Measurements from ENCODE around the gene SIAH1.
"Not testable (repeated sequence)": the region's sequence is repeated elsewhere in the genome, so short reads cannot be mapped to it uniquely, and the experiment has no call there.

The SIAH1 gene

DNA sequence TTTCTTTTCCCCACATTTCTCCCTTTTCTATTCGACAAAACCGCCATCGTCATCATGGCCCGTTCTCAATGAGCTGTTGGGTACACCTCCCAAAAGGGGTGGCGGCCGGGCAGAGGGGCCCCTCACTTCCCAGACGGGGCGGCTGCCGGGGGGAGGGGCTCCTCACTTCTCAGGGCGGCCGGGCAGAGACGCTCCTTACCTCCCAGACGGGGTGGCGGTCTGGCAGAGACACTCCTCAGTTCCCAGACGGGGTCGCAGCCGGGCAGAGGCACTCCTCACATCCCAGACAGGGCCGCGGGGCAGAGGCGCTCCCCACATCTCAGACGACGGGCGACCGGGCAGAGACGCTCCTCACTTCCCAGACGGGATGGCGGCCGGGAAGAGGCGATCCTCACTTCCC, 31.4 kb upstream of the SIAH1 start:
- H3K4me3 ChIP-seq (ENCODE audit: low read depth, low read length); H3K27ac ChIP-seq (ENCODE audit: extremely low read depth, low read depth, low read length); H3K4me1 ChIP-seq (ENCODE audit: control insufficient read depth, insufficient read depth, low read length); H3K36me3 ChIP-seq (ENCODE audit: control insufficient read depth in 2 of 2, insufficient read depth in 1 of 2, low read length in 2 of 2); POLR2A ChIA-PET; H3K9me3 ChIP-seq (ENCODE audit: control insufficient read depth, insufficient read depth, low read depth, low read length): not testable (repeated sequence)
- CTCF ChIA-PET = interaction anchor here (1.1 kb wide), 1 partner anchor 72 kb away, joined by 3 read pairs; no protein-coding TSS in a partner anchor

- Histone ChIP-seq H3K9me3 (ENCODE audit: control insufficient read depth, insufficient read depth, low read depth, low read length) (no peaks in the 10 kb centered on the region), H3K36me3 (ENCODE audit: control insufficient read depth in 2 of 2, insufficient read depth in 1 of 2, low read length in 2 of 2) (no peaks in the 10 kb centered on the region), H3K4me1 (ENCODE audit: control insufficient read depth, insufficient read depth, low read length) (no peaks in the 10 kb centered on the region), H3K27ac (ENCODE audit: extremely low read depth, low read depth, low read length) (no peak overlapping the region), H3K4me3 (ENCODE audit: low read depth, low read length) (no peak overlapping the region)
- ChIA-PET CTCF (no interaction called here), POLR2A (no interaction called here)
- TF ChIP-seq, protein P1, sequence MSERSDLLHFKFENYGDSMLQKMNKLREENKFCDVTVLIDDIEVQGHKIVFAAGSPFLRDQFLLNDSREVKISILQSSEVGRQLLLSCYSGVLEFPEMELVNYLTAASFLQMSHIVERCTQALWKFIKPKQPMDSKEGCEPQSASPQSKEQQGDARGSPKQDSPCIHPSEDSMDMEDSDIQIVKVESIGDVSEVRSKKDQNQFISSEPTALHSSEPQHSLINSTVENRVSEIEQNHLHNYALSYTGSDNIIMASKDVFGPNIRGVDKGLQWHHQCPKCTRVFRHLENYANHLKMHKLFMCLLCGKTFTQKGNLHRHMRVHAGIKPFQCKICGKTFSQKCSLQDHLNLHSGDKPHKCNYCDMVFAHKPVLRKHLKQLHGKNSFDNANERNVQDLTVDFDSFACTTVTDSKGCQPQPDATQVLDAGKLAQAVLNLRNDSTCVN (tag by site-specific recombination; optimal IDR thresholded peaks at IDR 0.05) = no peak
These were observed 28.1 kb upstream of the SIAH1 start for GRCh38 chr16:48413272-48413671.

GRCh38 chr16:48409839-48410632, 24.8 kb upstream of the SIAH1 start:
- Histone ChIP-seq H3K4me3 (ENCODE audit: low read depth, low read length) (no peak overlapping the region), H3K27ac (ENCODE audit: extremely low read depth, low read depth, low read length) (no peak overlapping the region), H3K9me3 (ENCODE audit: control insufficient read depth, insufficient read depth, low read depth, low read length) (no peaks in the 10 kb centered on the region), H3K4me1 (ENCODE audit: control insufficient read depth, insufficient read depth, low read length) (no peaks in the 10 kb centered on the region), H3K36me3 (ENCODE audit: control insufficient read depth in 2 of 2, insufficient read depth in 1 of 2, low read length in 2 of 2) (no peaks in the 10 kb centered on the region)
- CTCF ChIA-PET = interaction anchor here (0.6 kb wide), 2 partner anchors 27 to 37 kb away, joined by 3 to 6 read pairs; no protein-coding TSS in a partner anchor
- TF ChIP-seq ZFP41 (tag by site-specific recombination; IDR thresholded peaks at IDR 0.05; ENCODE audit: borderline replicate concordance) = no peak
- no peak for TF ChIP-seq ZNF211 (tag by site-specific recombination; IDR thresholded peaks at IDR 0.05; ENCODE audit: low read depth)
- TF ChIP-seq ZFP37 (tag by site-specific recombination; IDR thresholded peaks at IDR 0.05) = no peak
- TF ChIP-seq ZNF140 (tag by site-specific recombination; IDR thresholded peaks at IDR 0.05) = no peak
- TF ChIP-seq PRDM10 (tag by site-specific recombination; IDR thresholded peaks at IDR 0.05) = 0 out of 2 replicates have a peak, but pooled peaks have one; percentile 11
- TF ChIP-seq ZFP69B (tag by site-specific recombination; IDR thresholded peaks at IDR 0.05) = no peak
- no peak for TF ChIP-seq ZSCAN16 (tag by site-specific recombination; IDR thresholded peaks at IDR 0.05)
- POLR2A ChIA-PET = no interaction called here

DNA sequence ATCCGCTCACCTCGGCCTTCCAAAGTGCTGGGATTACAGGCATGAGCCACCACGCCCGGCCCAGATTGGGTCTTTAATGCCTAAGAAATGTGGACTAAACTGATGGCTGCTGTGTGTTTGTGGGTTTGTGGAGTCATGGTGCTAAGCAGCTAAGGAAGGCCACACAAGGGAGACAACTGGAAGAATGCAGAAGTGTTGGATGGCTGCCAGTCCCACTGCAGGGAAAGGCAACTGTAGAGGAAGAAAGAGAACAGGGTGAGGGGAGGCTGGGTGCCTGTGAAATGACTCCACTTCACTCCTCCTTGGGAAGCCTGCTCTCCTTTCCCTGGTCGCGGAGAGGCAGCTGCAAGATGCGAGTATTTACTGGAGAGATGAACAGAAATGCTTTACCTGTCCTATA, 23.5 kb upstream of the SIAH1 start:
- ChIA-PET POLR2A (no interaction called here), CTCF (interaction anchor here (0.8 kb wide), 1 partner anchor 222 kb away, joined by 3 read pairs; no protein-coding TSS in a partner anchor)
- no peak overlapping the region for H3K27ac ChIP-seq (ENCODE audit: extremely low read depth, low read depth, low read length)
- no peaks in the 10 kb centered on the region for H3K9me3 ChIP-seq (ENCODE audit: control insufficient read depth, insufficient read depth, low read depth, low read length)
- H3K4me3 ChIP-seq (ENCODE audit: low read depth, low read length) = no peak overlapping the region
- H3K36me3 ChIP-seq (ENCODE audit: control insufficient read depth in 2 of 2, insufficient read depth in 1 of 2, low read length in 2 of 2) = no peaks in the 10 kb centered on the region
- TF ChIP-seq, protein P2, sequence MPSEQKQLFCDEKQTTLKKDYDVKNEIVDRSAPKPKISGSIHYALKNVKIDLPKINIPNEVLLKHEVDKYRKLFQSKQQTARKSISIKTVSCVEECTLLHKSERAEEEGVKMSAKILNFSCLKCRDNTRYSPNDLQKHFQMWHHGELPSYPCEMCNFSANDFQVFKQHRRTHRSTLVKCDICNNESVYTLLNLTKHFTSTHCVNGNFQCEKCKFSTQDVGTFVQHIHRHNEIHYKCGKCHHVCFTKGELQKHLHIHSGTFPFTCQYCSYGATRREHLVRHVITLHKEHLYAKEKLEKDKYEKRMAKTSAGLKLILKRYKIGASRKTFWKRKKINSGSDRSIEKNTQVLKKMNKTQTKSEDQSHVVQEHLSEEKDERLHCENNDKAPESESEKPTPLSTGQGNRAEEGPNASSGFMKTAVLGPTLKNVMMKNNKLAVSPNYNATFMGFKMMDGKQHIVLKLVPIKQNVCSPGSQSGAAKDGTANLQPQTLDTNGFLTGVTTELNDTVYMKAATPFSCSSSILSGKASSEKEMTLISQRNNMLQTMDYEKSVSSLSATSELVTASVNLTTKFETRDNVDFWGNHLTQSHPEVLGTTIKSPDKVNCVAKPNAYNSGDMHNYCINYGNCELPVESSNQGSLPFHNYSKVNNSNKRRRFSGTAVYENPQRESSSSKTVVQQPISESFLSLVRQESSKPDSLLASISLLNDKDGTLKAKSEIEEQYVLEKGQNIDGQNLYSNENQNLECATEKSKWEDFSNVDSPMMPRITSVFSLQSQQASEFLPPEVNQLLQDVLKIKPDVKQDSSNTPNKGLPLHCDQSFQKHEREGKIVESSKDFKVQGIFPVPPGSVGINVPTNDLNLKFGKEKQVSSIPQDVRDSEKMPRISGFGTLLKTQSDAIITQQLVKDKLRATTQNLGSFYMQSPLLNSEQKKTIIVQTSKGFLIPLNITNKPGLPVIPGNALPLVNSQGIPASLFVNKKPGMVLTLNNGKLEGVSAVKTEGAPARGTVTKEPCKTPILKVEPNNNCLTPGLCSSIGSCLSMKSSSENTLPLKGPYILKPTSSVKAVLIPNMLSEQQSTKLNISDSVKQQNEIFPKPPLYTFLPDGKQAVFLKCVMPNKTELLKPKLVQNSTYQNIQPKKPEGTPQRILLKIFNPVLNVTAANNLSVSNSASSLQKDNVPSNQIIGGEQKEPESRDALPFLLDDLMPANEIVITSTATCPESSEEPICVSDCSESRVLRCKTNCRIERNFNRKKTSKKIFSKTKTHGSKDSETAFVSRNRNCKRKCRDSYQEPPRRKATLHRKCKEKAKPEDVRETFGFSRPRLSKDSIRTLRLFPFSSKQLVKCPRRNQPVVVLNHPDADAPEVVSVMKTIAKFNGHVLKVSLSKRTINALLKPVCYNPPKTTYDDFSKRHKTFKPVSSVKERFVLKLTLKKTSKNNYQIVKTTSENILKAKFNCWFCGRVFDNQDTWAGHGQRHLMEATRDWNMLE (tag by site-specific recombination; conservative IDR thresholded peaks at IDR 0.05; ENCODE audit: low read depth) = no peak
- H3K4me1 ChIP-seq (ENCODE audit: control insufficient read depth, insufficient read depth, low read length) = no peaks in the 10 kb centered on the region
